Sigmoid colon (tissue), 4 donors: Measurements from ENCODE around the gene DCLRE1C.

Experiments used
- EP300 ChIP-seq, 4 donors: sonication (generic); formaldehyde crosslinking; IDR thresholded peaks; one replicate each; pipeline ENCODE4 v1.6.1; 2017; ENCODE audit warnings: antibody characterized with exemption in 4 of 4
- POLR2A ChIP-seq, 2 donors: fragments of 450-650 bp; IDR thresholded peaks; one replicate each; pipeline ENCODE4 v1.6.1; 2016; ENCODE audit warnings: antibody characterized with exemption in 2 of 2, mild to moderate bottlenecking in 2 of 2, moderate library complexity in 2 of 2
- POLR2AphosphoS5 ChIP-seq, 4 donors: sonication (generic); formaldehyde crosslinking; IDR thresholded peaks; one replicate each; pipeline ENCODE4 v1.6.1; 2017; ENCODE audit warnings: antibody characterized with exemption in 4 of 4
- TF ChIP-seq, protein P1 (sequence below), 4 experiments: fragments of 450-650 bp in 3 of 4; fragments of 200-600 bp in 1 of 4; IDR thresholded peaks; one replicate each; pipeline ENCODE4 v1.5.1; 2016 to 2019; ENCODE audit warnings: antibody characterized with exemption in 4 of 4, mild to moderate bottlenecking in 3 of 4, moderate library complexity in 2 of 4

- TF ChIP-seq POLR2A (IDR thresholded peaks at IDR 0.05) = no peak
- TF ChIP-seq, protein P1, sequence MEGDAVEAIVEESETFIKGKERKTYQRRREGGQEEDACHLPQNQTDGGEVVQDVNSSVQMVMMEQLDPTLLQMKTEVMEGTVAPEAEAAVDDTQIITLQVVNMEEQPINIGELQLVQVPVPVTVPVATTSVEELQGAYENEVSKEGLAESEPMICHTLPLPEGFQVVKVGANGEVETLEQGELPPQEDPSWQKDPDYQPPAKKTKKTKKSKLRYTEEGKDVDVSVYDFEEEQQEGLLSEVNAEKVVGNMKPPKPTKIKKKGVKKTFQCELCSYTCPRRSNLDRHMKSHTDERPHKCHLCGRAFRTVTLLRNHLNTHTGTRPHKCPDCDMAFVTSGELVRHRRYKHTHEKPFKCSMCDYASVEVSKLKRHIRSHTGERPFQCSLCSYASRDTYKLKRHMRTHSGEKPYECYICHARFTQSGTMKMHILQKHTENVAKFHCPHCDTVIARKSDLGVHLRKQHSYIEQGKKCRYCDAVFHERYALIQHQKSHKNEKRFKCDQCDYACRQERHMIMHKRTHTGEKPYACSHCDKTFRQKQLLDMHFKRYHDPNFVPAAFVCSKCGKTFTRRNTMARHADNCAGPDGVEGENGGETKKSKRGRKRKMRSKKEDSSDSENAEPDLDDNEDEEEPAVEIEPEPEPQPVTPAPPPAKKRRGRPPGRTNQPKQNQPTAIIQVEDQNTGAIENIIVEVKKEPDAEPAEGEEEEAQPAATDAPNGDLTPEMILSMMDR (IDR thresholded peaks at IDR 0.05) = no peak
- no peak for TF ChIP-seq EP300 (IDR thresholded peaks at IDR 0.05)
- no peak for TF ChIP-seq POLR2AphosphoS5 (IDR thresholded peaks at IDR 0.05)
These were observed 23.3 kb downstream of the DCLRE1C start for GRCh38 chr10:14930610-14931009.
